ENCODE data around the gene TNFRSF14. TPM values are rescaled to one million over a fixed set of nuclear protein-coding genes. Genes with fewer than 3 reads are reported as not detected.
A peak's percentile ranks its signal among the peaks of the same experiment; 100 is the strongest.

Gene TNFRSF14
- total and polyA plus RNA-seq, 2 of the 13 experiments (the other 11 are each of a cell fraction or from before 2014, with no cell fraction given), result 11.9 to 49.9 TPM

GRCh38 chr1:2548068-2548589 is 8.0 kb upstream of the TNFRSF14 start (continued):
- TF ChIP-seq DBP (CRISPR knock-in tag; IDR thresholded peaks at IDR 0.05; ENCODE audit: not compliant biosample characterization) (no peak), PRDM10 (CRISPR knock-in tag; IDR thresholded peaks at IDR 0.05; ENCODE audit: low read depth) (no peak), ZNF740 (CRISPR knock-in tag; IDR thresholded peaks at IDR 0.05) (no peak), AKAP8 (CRISPR knock-in tag; IDR thresholded peaks at IDR 0.05) (no peak; the same call in 1 of the 2 replicates), STAG1 (CRISPR knock-in tag; IDR thresholded peaks at IDR 0.05) (peak; percentile 89), RFXAP (CRISPR knock-in tag; IDR thresholded peaks at IDR 0.05; ENCODE audit: borderline replicate concordance) (no peak), RBM22 (optimal IDR thresholded peaks at IDR 0.05; ENCODE audit: low read length) (no peak), SRSF1 (optimal IDR thresholded peaks at IDR 0.05; ENCODE audit: low read depth, low read length) (no peak), NR2F6 (IDR thresholded peaks at IDR 0.05) (0 out of 2 replicates have a peak, but pooled peaks have one; percentile 7), NR2F6 (CRISPR knock-in tag; IDR thresholded peaks at IDR 0.05) (no peak), PATZ1 (CRISPR knock-in tag; IDR thresholded peaks at IDR 0.05) (peak; percentile 51; the same call in 1 of the 2 replicates), ZNF75D (CRISPR knock-in tag; IDR thresholded peaks at IDR 0.05; ENCODE audit: borderline replicate concordance) (no peak), CHD2 (IDR thresholded peaks at IDR 0.05; ENCODE audit: low read depth, low read length) (no peak), ZC3H4 (CRISPR knock-in tag; IDR thresholded peaks at IDR 0.05; ENCODE audit: borderline replicate concordance) (no peak), ZFY (CRISPR knock-in tag; IDR thresholded peaks at IDR 0.05) (no peak), MLX (CRISPR knock-in tag; IDR thresholded peaks at IDR 0.05) (no peak), ZNF558 (CRISPR knock-in tag; IDR thresholded peaks at IDR 0.05; ENCODE audit: borderline replicate concordance) (peak; percentile 63), GABPA (IDR thresholded peaks at IDR 0.05; ENCODE audit: low read depth, low read length) (no peak), GABPA (CRISPR knock-in tag; IDR thresholded peaks at IDR 0.05; ENCODE audit: low read depth) (no peak), ZSCAN21 (CRISPR knock-in tag; IDR thresholded peaks at IDR 0.05; ENCODE audit: borderline replicate concordance) (peak; percentile 40; the same call in 1 of the 2 replicates), NCOR1 (IDR thresholded peaks at IDR 0.05; ENCODE audit: borderline replicate concordance, low read length) (no peak), JUND (CRISPR knock-in tag; IDR thresholded peaks at IDR 0.05) (no peak), ZNF121 (CRISPR knock-in tag; IDR thresholded peaks at IDR 0.05) (no peak), BRD4 (CRISPR knock-in tag; IDR thresholded peaks at IDR 0.05) (no peak)

All from HepG2 (cell line).